ENCODE measurements around the gene QPRT. TPM values are rescaled to one million over a fixed set of nuclear protein-coding genes. Genes with fewer than 3 reads are reported as not detected.
"Not testable (repeated sequence)": the region's sequence is repeated elsewhere in the genome, so short reads cannot be mapped to it uniquely, and the experiment has no call there.

The QPRT gene
- total RNA-seq, 1 donor from 2014 or later: 1.0 TPM

GRCh38 chr16:29663016-29663806, 15.8 kb upstream of the QPRT start, which contains the start of gene SPN:
TSS of gene SPN (plus strand) at chr16:29663247. CDS start at chr16:29663729, 482 bp downstream.
- no peak for DNase-seq

- no peak for DNase-seq
Observed at GRCh38 chr16:29663807-29664090, 15.2 kb upstream of the QPRT start.

- no peak for DNase-seq
Observed at GRCh38 chr16:29664091-29664921, 14.7 kb upstream of the QPRT start.

GRCh38 chr16:29665294-29666077, 13.5 kb upstream of the QPRT start:
- DNase-seq: no peak

- DNase-seq: not testable (repeated sequence)
Observed at GRCh38 chr16:29667322-29667610, 11.7 kb upstream of the QPRT start.

- no peak for DNase-seq
Observed at GRCh38 chr16:29667755-29668154, 11.2 kb upstream of the QPRT start.

GRCh38 chr16:29668267-29668666, 10.7 kb upstream of the QPRT start:
- DNase-seq: no peak

- no peak for DNase-seq
Observed at GRCh38 chr16:29673501-29673900, 5.5 kb upstream of the QPRT start.

GRCh38 chr16:29674188-29674587, 4.8 kb upstream of the QPRT start:
- no peak for DNase-seq

GRCh38 chr16:29675811-29676643, 3.0 kb upstream of the QPRT start:
- peak; percentile 35 for DNase-seq

- DNase-seq: no peak
Observed at GRCh38 chr16:29676989-29677785, 1.8 kb upstream of the QPRT start.

- DNase-seq: no peak
Observed at GRCh38 chr16:29680180-29680598, 1.2 kb downstream of the QPRT start.

- no peak for DNase-seq
Observed at GRCh38 chr16:29683543-29684090, 4.6 kb downstream of the QPRT start.

- DNase-seq: no peak
Observed at GRCh38 chr16:29684679-29685078, 5.7 kb downstream of the QPRT start.

- DNase-seq: no peak
Observed at GRCh38 chr16:29686740-29687332, 7.9 kb downstream of the QPRT start.

- DNase-seq: no peak
Observed at GRCh38 chr16:29687755-29688154, 8.8 kb downstream of the QPRT start.

GRCh38 chr16:29688172-29688571, 9.2 kb downstream of the QPRT start:
- no peak for DNase-seq

GRCh38 chr16:29689490-29690351, 10.7 kb downstream of the QPRT start:
- not testable (repeated sequence) for DNase-seq

- DNase-seq: not testable (repeated sequence)
Observed at GRCh38 chr16:29692606-29693005, 13.6 kb downstream of the QPRT start.

Data from dermis blood vessel endothelial cell (primary cell).